HG03060 (cell line): ENCODE results near the gene RNF212.
"Not testable (repeated sequence)": the region's sequence is repeated elsewhere in the genome, so short reads cannot be mapped to it uniquely, and the experiment has no call there.

Source experiments
- ATAC-seq: cut with Tn5 transposase; IDR thresholded peaks from one replicate; pipeline ENCODE4 v1.9.1; 2021; ENCODE audit warnings: low read depth, moderate number of reproducible peaks; ENCODE audit not compliant: unreplicated experiment

RNF212 gene

DNA sequence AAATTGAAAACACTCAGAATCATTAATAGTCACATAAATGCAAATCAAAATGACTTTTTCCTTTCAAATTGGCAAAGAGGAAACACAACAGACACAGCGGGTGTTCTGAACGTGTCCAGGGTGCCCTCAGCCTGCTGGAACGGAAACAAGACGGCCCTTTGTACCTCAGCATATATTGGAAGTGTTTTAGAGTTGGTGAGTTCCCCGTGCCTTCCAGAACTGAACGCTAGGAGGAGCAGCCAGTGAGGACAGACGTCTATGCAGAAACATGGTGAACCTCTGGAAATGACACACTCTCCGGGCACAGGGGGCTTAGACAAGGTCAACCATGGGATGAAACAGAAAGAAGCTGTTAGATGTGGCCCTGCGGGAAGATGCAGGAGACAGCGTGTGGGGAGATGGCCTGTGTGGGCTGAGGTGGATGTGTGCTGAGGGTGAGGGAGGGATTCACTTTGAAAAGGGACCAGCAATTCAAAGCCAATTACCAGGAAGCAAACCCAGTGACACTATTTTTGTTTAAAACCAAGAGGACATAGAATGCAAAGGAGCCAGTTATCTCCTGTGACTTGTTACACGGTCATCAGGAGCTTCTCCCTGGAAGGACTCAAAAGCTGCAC, 40.4 kb downstream of the RNF212 start:
- no peak for ATAC-seq

DNA sequence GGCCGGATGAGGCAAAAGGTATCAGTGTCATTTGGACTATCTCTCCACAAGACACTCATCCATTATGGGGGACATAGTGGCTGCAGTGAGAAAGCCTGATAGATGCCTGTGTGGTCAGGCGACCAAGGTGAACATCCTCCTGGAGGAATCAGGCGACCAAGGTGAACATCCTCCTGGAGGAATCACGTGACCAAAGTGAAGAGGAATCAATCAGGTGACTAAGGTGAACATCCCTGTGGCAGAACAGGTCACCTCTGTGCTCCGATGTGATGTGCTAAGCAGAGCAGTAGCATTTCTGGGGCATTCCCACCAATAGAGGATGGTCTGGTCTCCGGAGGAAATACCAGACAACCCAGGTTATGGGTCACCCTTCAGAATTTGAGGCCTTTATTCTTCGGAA, 44.0 kb downstream of the RNF212 start:
- no peak for ATAC-seq

DNA sequence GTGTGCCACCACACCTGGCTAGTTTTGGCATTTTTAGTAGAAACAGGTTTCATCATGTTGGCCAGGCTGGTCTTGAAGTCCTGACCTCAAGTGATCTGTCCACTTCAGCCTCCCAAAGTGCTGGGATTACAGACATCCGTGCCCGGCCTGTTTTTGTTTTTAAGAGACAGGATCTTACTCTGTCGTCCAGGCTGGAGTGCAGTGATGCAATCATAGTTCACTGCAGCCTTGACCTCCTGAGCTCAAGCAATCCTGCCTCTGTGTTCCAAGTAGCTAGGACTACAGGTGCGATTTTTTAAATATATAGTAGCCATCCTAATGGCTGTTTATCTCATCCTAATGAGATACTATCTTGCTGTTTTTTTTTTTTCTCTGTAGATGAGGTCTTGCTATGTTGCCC, 47.6 kb downstream of the RNF212 start:
- ATAC-seq = no peak

DNA sequence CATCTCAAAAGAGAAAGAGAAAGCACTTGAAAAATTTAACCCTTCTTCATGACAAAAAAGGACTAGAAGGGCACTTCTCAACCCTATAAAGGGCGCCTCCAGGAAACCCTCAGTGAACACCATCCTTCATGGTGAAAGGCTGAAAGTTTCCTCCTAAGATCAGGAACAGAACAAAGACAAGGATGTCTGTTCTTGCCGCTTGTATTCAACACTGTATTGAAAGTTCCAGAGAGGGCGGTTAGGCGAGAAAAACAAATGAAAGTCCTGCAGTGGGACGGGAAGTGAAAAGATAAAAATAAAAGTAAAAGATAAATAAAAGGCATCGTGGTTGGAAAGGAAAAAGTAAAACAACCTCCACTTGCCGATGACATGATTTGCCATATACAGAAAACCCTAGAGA, 50.9 kb downstream of the RNF212 start:
- ATAC-seq = no peak

DNA sequence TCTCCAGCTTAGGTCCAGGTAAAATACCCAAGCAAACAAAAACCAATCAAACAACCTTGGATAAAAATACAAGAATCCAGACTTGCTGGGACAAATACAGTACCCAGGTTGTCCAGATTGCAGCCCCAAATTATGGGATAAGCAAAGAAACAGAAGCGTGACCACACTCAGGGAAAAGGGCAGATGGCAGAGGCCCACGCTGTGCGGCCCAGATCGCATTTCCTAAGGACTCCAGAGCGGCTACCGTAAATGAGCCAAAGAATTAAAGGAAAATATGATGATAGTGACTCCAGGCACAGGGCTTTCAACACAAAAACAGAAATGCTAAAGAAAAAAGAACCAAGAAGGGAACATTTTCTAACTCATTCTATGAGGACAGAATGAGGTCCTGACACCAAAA, 51.6 kb downstream of the RNF212 start:
- ATAC-seq = no peak

DNA sequence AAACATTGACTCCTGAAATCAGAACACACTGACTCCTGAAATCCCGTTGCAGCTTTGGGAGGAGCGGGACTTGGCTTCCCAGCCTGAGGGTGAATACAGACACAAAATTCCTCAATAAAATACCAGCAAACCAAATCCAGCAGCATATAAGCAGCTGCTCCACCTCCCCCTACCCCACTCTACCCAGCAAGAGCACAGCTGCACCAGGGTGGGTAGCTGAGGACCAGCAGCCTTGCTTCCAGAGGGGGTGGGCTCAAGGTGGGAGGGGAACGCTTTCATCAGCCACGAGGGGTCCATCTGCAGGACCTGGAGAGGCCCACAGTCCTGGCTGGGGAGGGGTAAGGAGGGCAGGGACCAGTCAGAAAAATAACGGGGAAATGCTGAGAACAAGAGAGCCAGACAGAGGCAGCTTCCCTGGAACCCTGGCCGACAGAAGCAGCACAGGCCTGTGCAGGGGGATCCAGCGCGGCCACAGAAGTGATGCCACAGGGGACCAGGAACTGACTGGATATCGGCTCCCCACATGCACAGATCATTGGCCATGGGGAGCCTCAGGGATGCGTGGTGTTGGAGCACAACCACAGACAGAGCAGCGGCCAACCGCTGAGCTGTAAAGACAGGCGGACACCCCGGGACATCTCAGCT, 52.2 kb downstream of the RNF212 start:
- no peak for ATAC-seq

DNA sequence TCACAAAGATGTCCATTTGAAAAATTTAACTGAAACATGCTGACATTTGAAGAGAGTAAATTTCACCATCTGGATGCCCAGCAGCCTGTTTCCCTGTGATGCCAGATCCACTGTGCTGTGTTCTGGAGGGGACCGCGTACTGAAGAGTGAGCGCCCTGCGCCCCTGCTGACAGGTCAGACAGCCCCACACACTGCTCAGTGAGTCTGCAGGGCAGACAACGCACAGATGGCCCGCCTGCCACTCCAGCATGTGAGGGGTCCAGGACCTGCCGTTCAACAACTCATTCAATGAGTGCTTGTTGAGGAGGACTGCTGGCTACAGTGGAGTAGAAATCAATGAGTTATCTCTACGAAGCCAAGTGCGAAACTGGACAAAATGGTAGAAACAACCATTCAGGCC, 52.7 kb downstream of the RNF212 start:
- ATAC-seq = no peak

DNA sequence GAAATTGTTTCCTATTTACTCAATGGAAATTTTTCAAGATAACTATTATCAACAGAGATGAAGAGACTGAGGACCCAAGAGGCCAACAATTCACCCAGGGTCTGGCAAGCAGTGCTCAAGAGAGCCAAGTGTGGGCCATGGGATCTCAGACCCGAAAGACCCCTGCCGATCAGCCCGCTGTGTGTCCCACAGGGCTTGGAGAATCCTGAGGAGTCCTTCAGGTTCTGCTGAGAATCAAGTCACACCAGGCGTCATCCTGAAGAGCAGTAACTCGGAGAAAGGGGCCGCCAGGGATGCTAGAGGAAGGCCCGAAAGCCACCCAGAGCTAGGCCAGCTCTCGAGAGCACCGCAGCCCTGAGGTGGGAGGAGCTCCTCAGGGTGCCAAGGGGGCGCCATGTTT, 53.2 kb downstream of the RNF212 start:
- no peak for ATAC-seq

DNA sequence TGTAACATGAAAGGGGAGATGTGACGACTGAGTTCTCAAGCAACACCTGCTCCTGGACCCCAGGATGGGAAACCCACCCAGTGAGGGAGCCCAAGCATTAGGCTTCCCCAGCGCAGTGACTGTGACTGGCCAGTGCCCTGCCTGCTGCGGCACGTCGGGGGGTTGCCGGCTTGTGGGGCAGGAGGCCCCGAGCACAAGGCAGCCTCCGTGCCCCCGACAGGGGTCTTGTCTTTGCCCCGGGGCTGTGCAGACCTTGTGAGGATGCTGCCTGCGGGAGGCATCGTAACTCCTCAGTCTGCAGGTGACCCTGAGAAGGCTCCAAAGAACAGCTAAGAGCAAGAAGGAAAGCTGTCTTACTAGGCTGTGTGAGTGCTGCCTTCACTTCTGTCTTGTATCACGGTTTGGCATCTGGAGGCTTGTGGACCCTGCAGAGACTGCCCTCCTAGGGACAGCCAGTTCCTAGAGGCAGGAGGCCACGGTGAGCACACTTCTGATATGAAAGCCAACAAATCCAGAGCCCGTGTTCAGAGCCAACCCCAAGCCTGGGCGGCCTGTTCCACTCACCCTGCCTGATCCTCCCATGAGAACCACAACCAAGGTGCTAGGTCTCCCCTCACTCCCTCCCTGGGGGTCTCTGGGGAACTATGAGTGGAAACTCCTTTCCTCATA, 54.2 kb downstream of the RNF212 start:
- no peak for ATAC-seq

DNA sequence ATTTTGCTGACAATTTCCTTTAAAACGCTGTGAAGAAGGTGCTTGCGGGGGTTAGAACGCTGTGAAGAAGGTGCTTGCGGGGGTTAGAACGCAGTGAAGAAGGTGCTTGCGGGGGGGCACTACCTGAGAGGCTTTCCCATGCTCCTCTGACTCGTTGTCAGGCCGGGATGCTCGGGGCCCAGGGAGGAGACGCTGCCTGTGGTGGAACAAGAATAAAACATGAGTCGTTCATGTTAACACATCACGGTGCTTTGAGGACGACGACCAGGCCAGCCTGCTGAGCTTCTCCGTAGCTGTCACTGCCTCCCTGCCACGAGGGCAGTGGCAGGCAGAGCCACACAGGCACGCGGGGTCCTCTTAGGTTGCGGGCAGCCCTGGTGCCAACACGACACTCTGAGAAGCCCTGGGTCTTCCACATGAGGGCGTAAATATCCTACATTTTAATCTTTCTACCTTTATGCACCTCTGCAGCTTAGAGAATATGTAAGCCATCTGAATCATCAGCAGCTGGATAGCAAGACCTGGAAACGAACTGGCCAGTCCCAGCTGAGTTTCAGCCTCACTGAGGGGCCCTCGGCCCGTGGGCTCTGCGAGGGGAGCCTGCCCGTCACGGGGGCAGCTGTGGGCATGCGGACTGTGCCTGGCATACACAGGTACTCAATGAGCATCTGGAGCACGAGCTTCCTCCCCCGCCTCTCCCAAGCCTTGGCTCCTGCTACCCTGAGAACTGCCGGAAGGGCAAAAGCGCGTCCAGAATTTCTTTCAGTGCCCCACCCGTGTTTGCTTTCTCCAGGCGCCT, 55.0 kb downstream of the RNF212 start:
- ATAC-seq = no peak

DNA sequence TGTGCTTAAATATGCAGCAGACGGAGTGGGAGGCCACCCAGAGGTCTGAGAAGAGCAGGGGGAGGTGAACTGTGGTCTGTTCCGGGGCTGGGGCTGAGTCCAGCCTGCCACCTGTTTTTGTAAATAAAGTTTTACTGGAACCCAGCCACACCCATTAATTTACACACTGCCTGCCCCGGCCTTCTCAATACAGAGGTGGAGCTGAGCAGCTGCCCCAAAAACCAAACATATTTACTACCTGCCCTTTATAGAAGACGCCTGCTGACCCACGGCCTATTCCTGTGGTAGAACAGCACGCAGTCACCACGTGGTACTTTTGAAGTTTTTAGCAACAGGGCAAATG, 56.0 kb downstream of the RNF212 start:
- ATAC-seq = no peak

DNA sequence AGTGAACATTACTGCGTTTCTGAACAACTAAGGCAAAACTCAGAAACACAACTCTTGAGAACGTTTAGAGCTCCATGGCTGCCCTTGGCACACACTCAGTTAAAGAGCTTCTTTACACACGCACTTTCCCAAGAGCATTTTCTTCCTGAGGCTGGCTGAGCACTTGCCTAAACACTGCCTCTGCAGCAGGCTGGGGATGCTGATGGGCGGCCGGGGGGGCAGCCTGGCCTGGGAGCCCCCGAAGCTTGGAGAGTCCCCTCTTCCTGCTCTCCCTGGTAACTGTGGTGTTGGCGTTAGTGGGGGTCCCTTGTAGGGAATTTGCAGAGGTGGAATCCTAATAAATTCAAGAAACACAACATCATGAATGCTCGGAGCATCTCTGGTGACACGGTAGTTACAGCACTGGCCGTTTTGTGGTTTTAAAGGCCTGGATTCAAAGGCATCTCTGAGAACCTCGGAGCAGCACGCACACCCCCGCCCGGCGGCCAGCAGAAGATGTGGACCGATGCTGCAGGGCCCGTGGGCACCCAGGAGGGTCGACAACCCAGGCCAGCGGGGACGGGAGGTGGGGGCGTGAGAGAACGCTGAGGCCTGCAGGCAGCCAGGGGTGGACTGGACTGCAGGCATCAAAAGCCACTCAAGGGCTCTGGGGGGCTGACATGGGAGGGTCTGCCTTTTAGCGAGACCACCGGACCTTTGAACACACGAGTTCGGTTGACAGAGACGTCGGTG, 56.5 kb downstream of the RNF212 start:
- no peak for ATAC-seq

DNA sequence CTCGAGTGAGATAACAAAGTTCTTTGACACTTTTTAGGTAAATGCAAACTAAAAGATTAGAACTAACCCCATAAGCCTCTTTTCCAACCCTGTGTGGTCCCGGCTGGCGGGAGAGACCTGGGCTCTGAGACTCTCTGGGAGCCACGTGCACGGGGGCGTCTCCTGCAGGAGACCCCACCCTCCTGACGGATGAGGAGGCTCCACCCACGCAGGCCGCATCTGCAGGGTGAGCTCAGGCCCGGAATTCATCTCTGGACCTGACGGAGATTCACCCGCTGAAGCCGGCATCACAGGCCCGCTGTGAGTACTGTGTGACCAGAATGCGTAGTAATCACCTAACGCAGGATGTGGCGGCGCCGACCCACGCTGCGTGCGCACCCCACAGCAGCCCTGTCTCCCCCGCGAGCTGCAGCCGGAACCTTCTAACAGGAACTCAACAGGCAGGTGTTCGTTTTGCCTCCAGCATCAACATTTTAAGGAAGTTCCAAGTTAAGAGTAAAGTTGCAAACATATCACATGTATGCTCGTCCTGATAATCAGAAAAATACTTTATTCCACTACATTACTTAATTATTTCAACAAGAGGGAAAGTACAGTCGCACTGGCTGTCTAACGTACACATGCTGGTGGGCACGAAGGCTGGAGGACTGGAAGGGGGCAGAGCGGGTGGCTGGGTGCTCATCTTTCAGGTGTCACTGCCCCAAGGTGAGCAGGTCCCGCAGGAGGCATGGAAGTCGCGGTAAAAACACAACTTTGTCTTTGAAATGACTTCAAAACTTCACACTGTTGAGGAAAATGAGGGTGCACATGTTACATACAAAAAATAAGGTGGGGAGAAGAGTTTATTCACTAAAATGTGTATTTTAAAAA, 57.4 kb downstream of the RNF212 start:
- no peak for ATAC-seq

DNA sequence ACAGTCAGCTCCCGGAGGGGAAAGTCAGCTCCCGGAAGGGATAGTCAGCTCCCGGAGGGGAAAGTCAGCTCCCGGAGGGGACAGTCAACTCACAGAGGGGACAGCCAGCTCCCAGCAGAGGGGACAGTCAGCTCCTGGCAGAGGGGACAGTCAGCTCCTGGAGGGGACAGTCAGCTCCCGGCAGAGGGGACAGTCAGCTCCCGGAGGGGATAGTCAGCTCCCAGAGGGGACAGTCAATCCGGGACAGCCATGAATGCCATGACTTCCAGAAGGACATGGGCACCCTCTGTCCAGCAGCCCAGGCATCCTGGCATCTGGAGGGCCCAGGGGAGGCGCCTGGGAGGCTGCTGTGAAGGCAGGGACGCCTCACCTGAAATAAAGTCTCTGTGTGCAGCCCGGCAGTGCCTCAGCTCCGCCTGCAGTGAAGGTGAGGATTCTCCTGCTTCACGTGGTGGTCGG, 58.1 kb downstream of the RNF212 start:
- ATAC-seq = not testable (repeated sequence)

DNA sequence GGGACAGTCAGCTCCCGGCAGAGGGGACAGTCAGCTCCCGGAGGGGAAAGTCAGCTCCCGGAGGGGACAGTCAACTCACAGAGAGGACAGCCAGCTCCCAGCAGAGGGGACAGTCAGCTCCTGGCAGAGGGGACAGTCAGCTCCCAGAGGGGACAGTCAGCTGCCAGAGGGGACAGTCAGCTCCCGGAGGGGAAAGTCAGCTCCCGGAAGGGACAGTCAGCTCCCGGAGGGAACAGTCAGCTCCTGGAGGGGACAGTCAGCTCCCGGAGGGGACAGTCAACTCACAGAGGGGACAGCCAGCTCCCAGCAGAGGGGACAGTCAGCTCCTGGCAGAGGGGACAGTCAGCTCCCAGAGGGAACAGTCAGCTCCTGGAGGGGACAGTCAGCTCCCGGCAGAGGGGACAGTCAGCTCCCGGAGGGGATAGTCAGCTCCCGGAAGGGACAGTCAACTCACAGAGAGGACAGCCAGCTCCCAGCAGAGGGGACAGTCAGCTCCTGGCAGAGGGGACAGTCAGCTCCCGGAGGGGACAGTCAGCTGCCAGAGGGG, 58.6 kb downstream of the RNF212 start:
- not testable (repeated sequence) for ATAC-seq

DNA sequence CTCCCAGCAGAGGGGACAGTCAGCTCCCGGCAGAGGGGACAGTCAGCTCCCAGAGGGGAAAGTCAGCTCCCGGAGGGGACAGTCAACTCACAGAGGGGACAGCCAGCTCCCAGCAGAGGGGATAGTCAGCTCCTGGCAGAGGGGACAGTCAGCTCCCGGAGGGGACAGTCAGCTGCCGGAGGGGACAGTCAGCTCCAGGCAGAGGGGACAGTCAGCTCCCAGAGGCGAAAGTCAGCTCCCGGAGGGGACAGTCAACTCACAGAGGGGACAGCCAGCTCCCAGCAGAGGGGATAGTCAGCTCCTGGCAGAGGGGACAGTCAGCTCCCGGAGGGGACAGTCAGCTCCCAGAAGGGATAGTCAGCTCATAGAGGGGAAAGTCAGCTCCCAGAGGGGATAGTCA, 59.5 kb downstream of the RNF212 start:
- ATAC-seq = not testable (repeated sequence)

DNA sequence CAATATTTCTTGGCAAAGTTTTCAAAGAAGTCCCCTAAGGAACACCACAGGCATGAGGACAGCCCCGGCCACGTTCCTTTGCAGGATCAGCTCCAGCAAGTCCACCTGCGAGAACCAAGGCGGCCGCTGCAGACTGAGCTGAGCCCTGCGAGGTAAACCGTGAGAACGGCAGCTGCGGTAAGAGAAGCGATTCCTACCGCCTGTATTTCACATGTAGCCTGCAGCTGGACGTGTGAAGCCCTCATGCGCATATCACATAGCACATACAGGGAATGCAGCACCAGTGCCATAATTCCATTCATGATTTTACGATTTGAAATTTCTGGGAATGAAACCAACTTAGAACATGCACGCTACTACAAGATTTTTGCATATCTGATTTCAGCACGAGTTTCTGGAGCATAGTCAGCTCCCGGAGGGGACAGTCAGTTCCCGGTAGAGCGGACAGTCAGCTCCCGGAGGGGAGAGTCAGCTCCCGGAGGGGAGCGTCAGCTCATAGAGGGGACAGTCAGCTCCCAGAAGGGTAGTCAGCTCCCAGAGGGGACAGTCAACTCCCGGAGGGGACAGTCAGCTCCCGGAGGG, 60.2 kb downstream of the RNF212 start:
- no peak for ATAC-seq

DNA sequence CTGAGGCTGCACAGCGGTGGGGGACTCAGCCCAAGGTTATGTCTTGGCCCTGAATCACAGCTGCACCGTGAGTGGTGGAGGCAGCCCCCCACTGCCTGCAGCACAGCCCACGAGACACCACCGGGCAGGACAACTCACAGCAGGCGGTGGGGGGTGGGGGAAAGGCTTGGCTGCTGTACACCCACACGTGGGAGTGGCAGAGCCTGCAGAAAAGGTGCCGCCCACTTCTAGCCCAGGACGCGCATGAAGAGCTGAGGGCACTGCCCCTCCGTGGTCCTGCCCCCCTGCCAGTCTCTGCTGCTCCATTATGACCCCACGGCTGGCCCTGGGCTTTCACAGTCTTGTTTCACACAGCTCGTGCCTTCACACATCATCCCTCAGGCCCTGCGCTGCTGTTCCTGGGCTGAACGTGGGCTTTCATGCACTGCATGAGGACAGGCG, 61.1 kb downstream of the RNF212 start:
- no peak for ATAC-seq

DNA sequence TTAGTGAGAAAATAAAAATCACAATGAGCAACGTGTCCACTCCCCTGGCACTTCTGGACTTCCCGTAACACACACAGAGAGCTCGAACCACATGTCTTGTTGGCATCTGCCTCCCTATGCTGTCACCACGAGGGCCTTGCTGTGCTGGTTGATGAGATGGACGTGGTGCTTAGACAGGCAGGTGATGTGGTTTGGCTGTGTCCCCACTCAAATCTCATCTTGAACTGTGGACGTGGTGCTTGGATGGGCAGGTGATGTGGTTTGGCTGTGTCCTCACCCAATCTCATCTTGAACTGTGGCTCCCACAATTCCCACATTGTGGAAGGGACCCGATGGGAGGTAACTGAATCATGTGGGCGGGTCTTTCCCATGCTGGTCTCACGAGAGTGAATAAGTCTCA, 61.9 kb downstream of the RNF212 start:
- ATAC-seq = no peak
